Measurements from ENCODE around the gene NAALADL2.

GRCh38 chr3:175355801-175356335, 496.7 kb downstream of the NAALADL2 start:
- TF ChIP-seq CTCF (IDR thresholded peaks at IDR 0.05): no peak
- no peak for TF ChIP-seq POLR2A (IDR thresholded peaks at IDR 0.05)

Data from body of pancreas (tissue), 4 donors.